SH-SY5Y (cell line): ENCODE data around the gene NPEPL1.

ENCODE experiments used
- GATA2 ChIP-seq: IDR thresholded peaks from 2 replicates; pipeline ENCODE4 v1.6.1; 2011; ENCODE audit warnings: mild to moderate bottlenecking, low read depth, low read length
- GATA3 ChIP-seq: IDR thresholded peaks from 2 replicates; pipeline ENCODE4 v1.6.1; 2011; ENCODE audit warnings: low read depth, mild to moderate bottlenecking, low read length, moderate library complexity

Gene NPEPL1

GRCh38 chr20:58688414-58688813, 4.2 kb upstream of the NPEPL1 start:
- no peak for TF ChIP-seq GATA2
- no peak for TF ChIP-seq GATA3

- TF ChIP-seq GATA3 = no peak
- TF ChIP-seq GATA2 = no peak
These were observed 3.8 kb upstream of the NPEPL1 start for GRCh38 chr20:58688840-58689239.

- TF ChIP-seq GATA3 (no peak), GATA2 (no peak)
These were observed 2.0 kb upstream of the NPEPL1 start for GRCh38 chr20:58690396-58691135.

- no peak for TF ChIP-seq GATA3
- no peak for TF ChIP-seq GATA2
These were observed 624 bp upstream of the NPEPL1 start for GRCh38 chr20:58691773-58692578.

GRCh38 chr20:58693226-58694006, 816 bp downstream of the NPEPL1 start:
- TF ChIP-seq GATA2 (no peak), GATA3 (no peak)

- TF ChIP-seq GATA2 = no peak
- TF ChIP-seq GATA3 = no peak
These were observed 1.9 kb downstream of the NPEPL1 start for GRCh38 chr20:58694241-58695083.

- TF ChIP-seq GATA2 (no peak), GATA3 (no peak)
These were observed 2.6 kb downstream of the NPEPL1 start for GRCh38 chr20:58695084-58695722.

DNA sequence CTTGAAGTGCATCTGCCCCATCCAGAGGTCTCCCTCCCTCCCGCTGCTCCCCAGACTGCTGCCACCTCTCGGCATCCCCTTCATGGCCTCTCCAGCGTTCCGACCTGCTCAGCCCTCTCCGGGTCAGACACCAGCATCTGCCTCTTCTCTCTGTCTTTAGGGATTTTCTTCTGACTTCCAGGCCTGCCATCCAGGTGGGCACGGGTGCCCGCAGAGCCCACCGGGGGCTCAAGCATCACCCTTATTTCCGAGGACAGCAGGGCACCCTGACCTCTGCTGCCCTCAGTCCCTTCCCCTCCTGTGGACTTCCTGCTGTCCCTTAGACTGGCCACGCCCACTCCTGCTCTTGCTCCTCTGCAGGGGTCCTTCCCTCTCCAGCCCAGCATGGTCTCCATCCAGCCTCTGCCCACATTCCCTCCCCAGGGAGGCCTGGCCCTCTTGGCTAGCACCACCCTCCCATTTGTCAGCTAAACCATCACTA, 3.3 kb downstream of the NPEPL1 start:
- no peak for TF ChIP-seq GATA2
- TF ChIP-seq GATA3 = no peak

DNA sequence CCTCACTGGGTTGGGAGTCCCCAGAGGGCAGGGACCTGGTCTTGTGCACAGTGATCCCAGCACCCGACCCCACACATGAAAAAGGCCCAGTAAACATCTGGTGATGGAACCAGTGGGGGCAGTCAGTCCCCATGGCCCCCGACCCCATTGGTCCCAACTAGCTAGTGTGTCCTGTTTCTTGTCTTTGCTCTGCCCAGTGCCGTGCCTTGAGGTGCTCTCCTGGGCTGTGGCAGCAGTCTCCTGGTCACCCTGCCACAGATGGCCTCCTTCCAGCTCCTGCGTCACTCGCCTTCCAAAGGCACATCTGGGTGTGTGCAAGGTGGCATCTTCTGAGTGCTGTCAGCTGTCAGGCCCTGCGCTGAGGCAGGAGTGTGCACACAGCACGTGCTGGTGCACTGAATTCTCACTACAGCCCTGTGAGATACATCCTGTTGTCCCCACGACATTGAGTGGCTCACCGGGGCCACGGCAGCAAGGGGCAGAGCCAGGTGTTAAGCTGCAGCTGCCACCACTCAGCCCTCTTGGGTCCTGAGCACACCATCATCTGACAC, 3.9 kb downstream of the NPEPL1 start:
- TF ChIP-seq GATA3 = no peak
- TF ChIP-seq GATA2 = no peak

DNA sequence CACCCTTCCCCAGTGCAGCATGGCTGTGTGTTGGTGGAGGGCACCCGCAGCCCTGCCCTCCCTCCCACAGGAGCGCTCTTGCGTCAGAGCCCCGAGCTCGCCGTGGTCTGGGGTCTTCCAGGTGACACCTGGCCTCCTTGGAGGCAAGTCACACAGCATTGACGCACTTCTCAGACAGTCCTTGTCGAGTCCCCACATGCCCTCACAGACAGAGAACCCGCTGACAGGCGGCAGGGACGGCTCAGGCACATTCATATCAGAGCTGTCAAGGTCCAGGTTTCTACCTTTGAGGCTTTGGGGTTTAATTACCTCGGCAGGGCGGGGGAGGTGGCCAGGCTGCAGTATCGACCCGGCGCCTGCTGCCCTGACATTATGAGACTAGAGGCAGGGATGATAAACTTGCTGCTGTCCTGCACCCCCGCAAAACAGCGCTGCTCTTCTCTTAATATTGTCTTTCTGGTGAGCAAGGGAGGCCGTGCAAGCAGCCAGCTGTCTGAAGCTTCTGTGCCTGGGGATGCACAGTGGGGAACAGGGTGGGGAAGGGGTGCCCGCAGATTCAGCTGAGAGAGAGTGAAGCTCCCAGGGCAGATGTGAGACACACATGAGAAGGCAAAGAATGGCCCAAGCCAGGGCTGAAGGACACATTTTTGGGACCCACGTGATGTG, 4.7 kb downstream of the NPEPL1 start:
- TF ChIP-seq GATA2 (no peak), GATA3 (no peak)

DNA sequence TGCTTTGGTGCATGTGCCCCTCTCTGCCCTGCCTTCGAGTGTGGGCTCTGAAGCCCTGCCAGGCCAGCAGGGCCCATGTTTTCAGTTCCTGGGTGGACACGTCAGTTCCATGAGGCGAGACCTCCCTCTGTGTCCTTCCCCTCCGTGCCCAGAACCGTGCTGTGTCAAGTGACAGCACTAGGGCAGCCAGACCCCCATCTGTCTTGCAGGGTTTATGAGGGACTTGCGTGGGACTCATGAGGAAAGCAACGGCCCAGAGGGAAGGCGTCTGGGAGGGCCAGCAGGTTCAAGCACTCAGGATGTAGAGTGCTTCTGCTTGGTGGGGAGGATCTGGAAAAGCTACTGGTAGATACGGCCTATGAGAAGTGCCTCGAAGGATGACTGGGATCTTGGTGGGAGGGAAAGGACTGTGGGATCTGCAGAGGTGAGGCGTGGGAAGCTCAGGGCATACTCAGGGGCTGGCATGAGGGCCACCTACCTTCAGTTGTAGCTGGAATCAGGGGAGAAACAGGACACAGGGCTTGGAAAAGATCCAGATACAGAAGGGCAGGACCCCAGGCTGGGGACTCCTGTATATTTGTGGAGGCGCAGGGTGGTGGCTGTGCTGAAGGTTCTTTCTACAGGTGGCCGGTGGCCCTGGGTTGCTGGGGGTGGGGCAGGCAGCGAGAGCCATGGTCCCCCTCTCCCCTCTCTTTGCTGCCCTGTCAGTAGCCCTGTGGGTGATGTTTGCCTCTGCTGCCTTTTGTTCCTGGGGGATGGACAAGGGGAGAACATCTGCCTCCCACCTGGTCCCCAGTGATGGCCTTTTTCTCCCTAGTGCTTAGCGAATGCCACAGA, 5.5 kb downstream of the NPEPL1 start:
- TF ChIP-seq GATA2 = no peak
